Fibroblast of upper back skin (primary cell): Measurements from ENCODE around the gene RSPH4A.
"Not testable (repeated sequence)": the region's sequence is repeated elsewhere in the genome, so short reads cannot be mapped to it uniquely, and the experiment has no call there.

Experiments
- DNase-seq: peaks from one replicate; pipeline ENCODE4 v3.0.0-alpha.2; 2013

Gene RSPH4A

DNA sequence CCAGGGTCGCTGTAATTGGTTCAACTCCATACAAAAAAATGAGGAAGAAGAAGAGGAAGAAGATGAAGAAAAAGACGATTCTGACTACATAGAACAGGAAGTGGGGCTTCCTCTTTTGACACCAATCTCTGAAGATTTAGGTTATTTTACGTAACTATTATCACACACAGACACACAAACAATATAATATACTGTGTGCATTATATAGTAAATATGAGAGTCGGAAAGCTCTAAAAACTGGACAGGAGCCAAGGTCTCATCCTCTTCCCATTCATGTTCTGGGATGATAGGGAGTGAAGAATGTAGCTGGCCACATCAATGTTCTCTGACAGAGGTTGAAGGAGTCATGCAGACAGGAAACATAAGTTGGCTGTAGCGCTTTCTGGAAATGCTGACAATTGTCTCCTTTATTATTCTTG is 13.3 kb downstream of the RSPH4A start:
- DNase-seq: no peak

DNA sequence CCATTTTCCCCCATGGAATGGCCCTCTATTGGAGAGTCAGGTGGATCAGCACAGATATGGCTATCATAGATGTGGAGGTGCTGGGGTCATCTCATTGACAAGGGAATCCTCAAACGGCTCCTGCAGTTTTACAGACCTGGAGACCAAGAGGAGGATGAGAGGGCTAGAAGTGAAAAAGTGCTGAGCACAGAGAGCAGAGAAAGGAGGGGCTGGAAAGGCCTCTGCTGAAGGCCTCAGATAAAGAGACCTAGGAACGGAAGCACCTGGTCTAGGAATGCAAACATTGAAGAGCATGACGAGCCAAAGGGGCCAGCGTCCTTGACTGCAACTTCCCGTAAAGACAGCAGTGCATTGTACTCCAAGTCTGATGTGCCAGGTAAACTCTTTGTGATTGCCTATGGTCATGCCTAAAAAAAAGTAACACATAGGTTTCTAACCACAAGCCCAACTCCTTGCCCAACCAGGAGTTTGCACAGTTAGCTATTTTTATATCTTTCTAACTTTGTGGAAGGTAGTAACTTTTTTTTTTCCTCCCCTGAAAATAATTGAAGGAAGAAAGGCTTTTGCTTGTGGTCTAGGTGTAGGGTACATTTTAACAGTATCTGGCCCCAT is 15.2 kb downstream of the RSPH4A start:
- no peak for DNase-seq

DNA sequence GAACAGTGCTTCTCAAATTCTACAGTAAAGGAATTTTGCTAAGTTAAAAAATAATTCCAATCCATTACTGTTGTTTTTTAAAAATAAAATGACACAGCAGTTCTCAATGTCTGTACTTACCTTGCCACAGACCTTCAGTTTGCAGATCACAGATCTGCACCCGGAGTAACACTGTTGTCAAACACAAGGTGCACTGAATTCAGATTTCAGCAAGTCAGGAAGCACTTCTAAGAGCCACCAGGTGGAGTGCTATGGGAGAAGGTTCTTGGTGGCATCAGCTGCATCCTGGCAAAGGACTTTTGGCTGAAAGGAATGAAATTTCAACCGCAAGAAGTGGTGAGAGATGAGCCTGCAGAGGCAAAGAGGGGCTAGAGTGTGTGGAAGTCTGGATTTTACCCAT is 17.4 kb downstream of the RSPH4A start:
- DNase-seq: no peak

DNA sequence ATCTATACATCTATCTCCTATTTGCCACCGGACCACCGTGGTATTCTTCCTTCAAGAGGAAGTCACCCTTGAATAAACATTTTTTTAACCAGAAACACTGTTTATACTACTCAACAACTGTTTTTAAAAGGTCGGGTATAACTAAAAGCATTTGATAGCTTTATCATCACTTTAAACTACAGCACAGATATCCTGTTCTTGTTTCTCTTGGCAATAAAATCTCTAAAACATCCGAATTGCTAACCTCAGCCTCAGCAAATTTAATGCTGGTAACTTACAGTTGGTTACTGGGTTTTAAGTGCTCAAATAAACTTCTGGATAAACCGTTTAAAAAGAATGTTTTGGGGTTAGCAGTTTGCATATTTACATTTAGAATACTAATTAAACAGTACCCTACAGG is 31.9 kb downstream of the RSPH4A start:
- no peak for DNase-seq

- no peak for DNase-seq
Observed at GRCh38 chr6:116649129-116649528, 32.9 kb downstream of the RSPH4A start.

GRCh38 chr6:116651916-116652315 is 35.6 kb downstream of the RSPH4A start:
- no peak for DNase-seq

DNA sequence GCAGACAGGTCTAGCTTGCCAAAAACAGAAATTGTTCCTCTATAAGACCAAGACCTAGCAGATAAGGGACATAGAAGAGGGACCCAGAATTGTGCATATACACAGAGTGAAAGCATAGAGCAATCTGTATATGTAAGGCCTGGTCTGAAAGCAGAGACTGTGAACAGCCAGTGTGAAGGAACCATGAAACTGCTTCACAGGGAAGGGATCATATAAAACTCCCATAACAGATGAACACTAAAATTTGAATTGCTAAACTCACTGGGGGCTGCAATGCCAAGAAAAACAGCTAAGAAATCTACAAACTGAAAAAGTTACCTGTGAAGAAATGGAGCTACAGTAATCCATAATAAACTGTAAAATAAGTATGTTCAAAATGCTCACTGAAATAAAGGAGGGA is 45.3 kb downstream of the RSPH4A start:
- DNase-seq: no peak

GRCh38 chr6:116662202-116662601 is 45.9 kb downstream of the RSPH4A start:
- DNase-seq: no peak

DNA sequence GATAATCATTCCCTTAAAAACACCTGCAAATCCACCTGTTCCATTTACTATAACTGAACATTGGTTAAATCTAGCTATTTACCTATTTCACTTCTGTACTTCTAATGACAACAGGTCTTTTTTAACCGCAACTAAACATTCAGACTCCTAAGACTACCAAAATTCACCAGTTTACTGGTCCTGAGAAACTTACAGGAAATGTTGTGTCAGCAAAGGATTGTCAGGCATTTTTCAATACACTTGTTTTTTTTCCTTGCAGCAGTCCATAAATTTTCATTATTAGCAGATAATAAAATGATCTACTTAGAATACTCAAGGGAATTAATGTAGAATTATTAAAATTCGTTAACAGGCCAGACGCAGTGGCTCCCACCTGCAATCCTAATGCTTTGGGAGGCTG is 47.0 kb downstream of the RSPH4A start:
- DNase-seq: no peak

GRCh38 chr6:116664169-116664568 is 47.9 kb downstream of the RSPH4A start:
- DNase-seq: not testable (repeated sequence)

DNA sequence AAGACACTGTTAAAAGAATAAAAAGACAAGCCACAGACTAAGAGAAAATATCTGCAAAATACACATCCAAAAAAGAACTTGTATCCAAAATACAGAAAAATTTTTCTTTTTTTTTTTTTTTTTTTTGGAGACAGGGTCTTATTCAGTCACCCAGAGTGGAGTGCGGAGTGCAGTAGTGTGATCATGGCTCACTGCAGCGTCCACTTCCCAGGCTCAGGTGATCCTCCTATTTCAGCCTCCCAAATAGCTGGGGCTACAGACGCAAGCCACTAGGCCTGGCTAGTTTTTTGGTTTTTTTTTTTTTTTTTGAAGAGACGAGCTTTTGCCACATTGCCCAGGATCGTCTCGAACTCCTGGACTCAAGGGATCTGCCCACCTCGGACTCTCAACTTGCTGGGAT is 49.2 kb downstream of the RSPH4A start:
- DNase-seq: no peak

GRCh38 chr6:116666869-116667268 is 50.6 kb downstream of the RSPH4A start:
- DNase-seq: no peak

- no peak for DNase-seq
Observed at GRCh38 chr6:116667623-116668022, 51.3 kb downstream of the RSPH4A start.

GRCh38 chr6:116672306-116672705 is 56.0 kb downstream of the RSPH4A start:
- DNase-seq: no peak

GRCh38 chr6:116676021-116676420 is 59.7 kb downstream of the RSPH4A start:
- no peak for DNase-seq

GRCh38 chr6:116680880-116681672 is 64.8 kb downstream of the RSPH4A start, which contains the start of gene KPNA5:
KPNA5 (plus strand) TSS chr6:116681211; CDS start chr6:116681335, 124 bp downstream.
- DNase-seq: peak; percentile 92

DNA sequence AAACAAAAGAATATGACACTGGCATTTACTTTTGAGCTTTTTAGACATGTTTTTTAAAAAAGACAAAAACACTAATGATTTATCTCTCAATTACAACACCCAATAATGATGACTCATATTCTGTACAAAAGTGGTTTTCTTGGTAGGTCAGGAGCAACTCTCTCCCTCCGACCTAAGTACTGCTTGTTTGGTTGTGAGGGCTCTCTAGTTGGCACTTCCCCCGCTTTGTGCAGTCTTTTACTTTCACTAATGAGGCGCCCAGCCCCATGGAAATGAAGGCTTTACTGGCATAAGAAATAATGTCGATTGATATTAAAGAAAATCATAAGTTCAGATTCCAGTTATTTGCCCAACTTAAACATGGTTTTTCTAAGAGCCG is 66.0 kb downstream of the RSPH4A start:
- DNase-seq: peak; percentile 17
